Rectal smooth muscle tissue (tissue), 1 donor: Measurements from ENCODE around the gene NAALADL2.

ENCODE experiments used
- H3K27ac ChIP-seq: one replicate; pipeline ENCODE4 v1.7.0; 2013; ENCODE audit warnings: low read depth, low read length, inconsistent platforms
- H3K27me3 ChIP-seq: one replicate; pipeline ENCODE4 v1.7.0; 2013; ENCODE audit warnings: low read length; ENCODE audit not compliant: control insufficient read depth, insufficient read depth
- H3K36me3 ChIP-seq: one replicate; pipeline ENCODE4 v1.7.0; 2013; ENCODE audit warnings: low read length; ENCODE audit not compliant: control insufficient read depth, insufficient read depth
- H3K4me1 ChIP-seq: one replicate; pipeline ENCODE4 v1.7.0; 2013; ENCODE audit warnings: low read length; ENCODE audit not compliant: control insufficient read depth, insufficient read depth
- H3K4me3 ChIP-seq: one replicate; pipeline ENCODE4 v1.7.0; 2013; ENCODE audit warnings: low read length
- H3K9ac ChIP-seq: one replicate; pipeline ENCODE4 v1.7.0; 2013; ENCODE audit warnings: low read length

Gene NAALADL2

GRCh38 chr3:175397372-175397771 is 538.2 kb downstream of the NAALADL2 start:
- H3K27ac ChIP-seq, result no peak overlapping the region
- H3K36me3 ChIP-seq, result no peaks in the 10 kb centered on the region
- H3K27me3 ChIP-seq, result no peaks in the 10 kb centered on the region
- no peaks in the 10 kb centered on the region for H3K4me1 ChIP-seq
- no peak overlapping the region for H3K9ac ChIP-seq
- no peak overlapping the region for H3K4me3 ChIP-seq

DNA sequence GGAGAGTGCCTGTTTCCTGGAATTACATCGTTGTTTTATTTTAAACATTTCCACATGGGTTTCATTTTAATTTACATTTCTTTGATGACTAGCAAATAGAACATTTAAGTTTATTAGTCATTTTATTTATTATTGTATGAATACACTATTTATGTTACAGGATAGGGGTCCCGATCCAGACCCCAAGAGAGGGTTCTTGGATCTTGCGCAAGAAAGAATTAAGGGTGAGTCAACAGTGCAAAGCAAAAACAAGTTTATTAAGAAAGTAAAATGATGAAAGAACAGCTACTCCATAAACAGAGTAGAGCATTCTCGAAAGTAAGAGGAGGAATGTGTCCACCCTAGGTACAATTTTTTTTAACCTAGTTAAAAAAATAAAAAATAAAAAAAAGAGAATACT is 539.5 kb downstream of the NAALADL2 start:
- H3K36me3 ChIP-seq, result no peaks in the 10 kb centered on the region
- no peaks in the 10 kb centered on the region for H3K27me3 ChIP-seq
- no peak overlapping the region for H3K9ac ChIP-seq
- no peak overlapping the region for H3K27ac ChIP-seq
- H3K4me3 ChIP-seq, result no peak overlapping the region
- no peaks in the 10 kb centered on the region for H3K4me1 ChIP-seq

DNA sequence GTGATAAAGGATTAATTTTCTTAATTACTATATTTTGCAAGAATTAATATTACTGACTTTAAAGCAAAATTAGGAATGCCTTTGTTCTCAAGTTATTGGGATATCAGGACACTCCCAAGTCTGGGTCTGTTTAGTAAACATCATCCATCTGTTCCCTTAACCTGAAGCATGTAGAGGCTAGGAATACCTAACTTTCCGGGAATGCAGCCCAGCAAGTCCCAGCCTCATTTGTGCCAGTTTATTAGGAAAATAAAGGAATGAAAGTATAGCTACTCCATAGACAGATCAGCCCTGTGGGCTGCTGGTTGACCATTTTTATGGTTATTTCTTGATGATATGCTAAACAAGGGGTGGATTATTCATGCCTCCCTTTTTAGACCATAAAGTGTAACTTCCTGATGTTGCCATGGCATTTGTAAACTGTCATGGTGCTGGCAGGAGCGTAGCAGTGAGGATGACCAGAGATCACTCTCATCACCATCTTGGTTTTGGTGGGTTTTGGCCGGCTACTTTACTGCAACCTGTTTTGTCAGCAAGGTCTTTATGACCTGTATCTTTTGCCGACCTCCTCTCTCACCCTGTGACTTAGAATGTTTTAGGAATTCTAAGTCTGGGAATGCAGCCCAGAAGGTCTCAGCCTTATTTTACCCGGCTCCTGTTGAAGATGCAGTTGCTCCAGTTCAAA is 540.2 kb downstream of the NAALADL2 start:
- H3K4me3 ChIP-seq, result no peak overlapping the region
- no peak overlapping the region for H3K27ac ChIP-seq
- no peaks in the 10 kb centered on the region for H3K27me3 ChIP-seq
- no peaks in the 10 kb centered on the region for H3K36me3 ChIP-seq
- no peak overlapping the region for H3K9ac ChIP-seq
- no peaks in the 10 kb centered on the region for H3K4me1 ChIP-seq

DNA sequence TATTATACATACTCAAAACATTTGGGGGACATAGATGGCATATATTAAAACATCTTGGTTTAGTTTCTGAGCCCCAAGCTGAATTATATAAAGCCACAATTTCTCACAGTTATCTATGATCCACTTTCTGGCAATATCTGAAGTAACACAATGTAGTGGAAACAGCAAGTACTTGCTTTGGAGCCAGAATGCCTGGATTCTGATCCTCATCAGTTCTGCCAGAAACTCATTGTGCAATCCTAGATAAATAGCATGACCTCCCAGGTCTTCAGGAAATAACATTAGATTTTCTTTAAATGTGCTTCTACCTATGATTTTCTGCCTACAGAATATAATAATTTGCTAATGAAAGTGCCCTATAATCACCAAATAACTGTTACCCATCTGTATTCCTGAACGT is 544.9 kb downstream of the NAALADL2 start:
- Histone ChIP-seq H3K27me3 (no peaks in the 10 kb centered on the region), H3K9ac (no peak overlapping the region), H3K4me3 (no peak overlapping the region)

GRCh38 chr3:175404621-175405020 is 545.5 kb downstream of the NAALADL2 start:
- Histone ChIP-seq H3K9ac (no peak overlapping the region), H3K27me3 (no peaks in the 10 kb centered on the region), H3K4me1 (no peaks in the 10 kb centered on the region), H3K36me3 (no peaks in the 10 kb centered on the region), H3K4me3 (no peak overlapping the region), H3K27ac (no peak overlapping the region)

More for the DNA sequence above, 544.9 kb downstream of the NAALADL2 start:
- H3K4me1 ChIP-seq, result no peaks in the 10 kb centered on the region
- no peaks in the 10 kb centered on the region for H3K36me3 ChIP-seq
- no peak overlapping the region for H3K27ac ChIP-seq

- no peaks in the 10 kb centered on the region for H3K36me3 ChIP-seq
- no peak overlapping the region for H3K9ac ChIP-seq
- H3K4me3 ChIP-seq, result no peak overlapping the region
- no peaks in the 10 kb centered on the region for H3K4me1 ChIP-seq
- no peaks in the 10 kb centered on the region for H3K27me3 ChIP-seq
- no peak overlapping the region for H3K27ac ChIP-seq
Measured at GRCh38 chr3:175410251-175410650, 551.1 kb downstream of the NAALADL2 start.

GRCh38 chr3:175411405-175411804 is 552.3 kb downstream of the NAALADL2 start:
- Histone ChIP-seq H3K27me3 (no peaks in the 10 kb centered on the region), H3K27ac (no peak overlapping the region), H3K4me1 (no peaks in the 10 kb centered on the region), H3K36me3 (no peaks in the 10 kb centered on the region), H3K4me3 (no peak overlapping the region), H3K9ac (no peak overlapping the region)

- Histone ChIP-seq H3K4me1 (no peaks in the 10 kb centered on the region), H3K36me3 (no peaks in the 10 kb centered on the region), H3K9ac (no peak overlapping the region), H3K4me3 (no peak overlapping the region), H3K27ac (no peak overlapping the region), H3K27me3 (no peaks in the 10 kb centered on the region)
Measured at GRCh38 chr3:175411946-175412345, 552.8 kb downstream of the NAALADL2 start.

DNA sequence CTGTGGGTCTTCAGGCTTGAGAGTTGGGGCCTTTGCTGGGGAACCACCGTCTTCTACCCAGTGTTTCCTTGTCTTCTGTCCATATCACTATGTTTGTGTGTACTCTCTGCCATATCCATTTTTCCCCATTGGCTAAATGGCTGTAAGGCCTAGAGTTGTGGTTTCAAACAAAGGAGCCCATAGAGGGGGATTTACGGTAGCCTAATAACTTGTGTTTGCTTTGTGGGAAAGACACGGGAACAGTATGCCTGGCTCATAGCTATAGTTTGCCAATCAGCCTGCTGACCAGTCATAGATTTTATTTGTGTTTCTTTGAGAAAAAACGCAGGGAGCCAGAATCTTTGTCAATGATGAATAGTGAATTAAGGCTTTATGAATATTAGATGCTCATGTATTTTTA is 554.8 kb downstream of the NAALADL2 start:
- no peaks in the 10 kb centered on the region for H3K27me3 ChIP-seq
- H3K4me3 ChIP-seq, result no peak overlapping the region
- no peak overlapping the region for H3K9ac ChIP-seq
- no peaks in the 10 kb centered on the region for H3K36me3 ChIP-seq
- no peak overlapping the region for H3K27ac ChIP-seq
- no peaks in the 10 kb centered on the region for H3K4me1 ChIP-seq

- no peak overlapping the region for H3K27ac ChIP-seq
- no peaks in the 10 kb centered on the region for H3K4me1 ChIP-seq
- no peak overlapping the region for H3K4me3 ChIP-seq
- no peak overlapping the region for H3K9ac ChIP-seq
- no peaks in the 10 kb centered on the region for H3K27me3 ChIP-seq
- no peaks in the 10 kb centered on the region for H3K36me3 ChIP-seq
Measured at GRCh38 chr3:175416600-175416999, 557.5 kb downstream of the NAALADL2 start.

DNA sequence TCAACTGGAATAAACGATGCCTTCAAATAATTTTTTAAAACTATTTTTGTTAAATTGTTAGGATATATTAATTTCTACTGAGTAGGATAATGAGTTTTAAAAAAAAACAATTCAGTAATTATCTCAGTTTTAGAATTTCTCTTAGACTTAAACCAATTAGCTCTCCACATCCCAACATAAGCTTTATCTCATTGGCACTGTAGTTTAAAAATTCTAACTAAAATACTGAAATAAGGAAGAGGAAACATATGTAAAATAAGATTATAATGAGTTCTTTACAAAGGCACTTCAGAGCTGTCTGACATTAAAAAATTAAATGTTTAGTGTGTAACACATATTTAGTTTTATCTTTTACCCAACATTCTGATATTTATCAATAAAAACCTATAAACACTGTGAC is 558.3 kb downstream of the NAALADL2 start:
- Histone ChIP-seq H3K4me1 (no peaks in the 10 kb centered on the region), H3K9ac (no peak overlapping the region), H3K27me3 (no peaks in the 10 kb centered on the region), H3K27ac (no peak overlapping the region), H3K4me3 (no peak overlapping the region), H3K36me3 (no peaks in the 10 kb centered on the region)

DNA sequence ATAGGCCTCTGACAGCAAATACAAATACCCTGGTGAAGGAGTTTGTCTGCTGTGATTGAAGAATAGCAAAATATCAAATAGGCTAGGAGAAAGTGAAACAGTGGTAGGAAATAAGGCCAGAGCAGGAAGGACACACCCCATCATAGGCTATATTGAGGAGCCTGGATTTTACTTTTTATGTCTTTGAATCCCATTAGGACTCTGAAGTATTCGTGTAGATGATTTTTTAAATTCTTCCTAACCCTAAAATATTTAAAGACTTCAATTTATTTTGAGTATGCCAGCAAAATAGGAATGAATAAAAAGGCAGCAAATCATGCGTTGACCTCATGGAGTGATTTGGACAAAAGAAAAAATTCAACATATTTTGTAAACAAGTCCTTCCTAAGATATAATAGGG is 562.8 kb downstream of the NAALADL2 start:
- no peak overlapping the region for H3K9ac ChIP-seq
- no peaks in the 10 kb centered on the region for H3K36me3 ChIP-seq
- no peak overlapping the region for H3K4me3 ChIP-seq
- H3K27me3 ChIP-seq, result no peaks in the 10 kb centered on the region
- no peaks in the 10 kb centered on the region for H3K4me1 ChIP-seq
- no peak overlapping the region for H3K27ac ChIP-seq

- Histone ChIP-seq H3K27ac (no peak overlapping the region), H3K36me3 (no peaks in the 10 kb centered on the region), H3K27me3 (no peaks in the 10 kb centered on the region), H3K4me1 (no peaks in the 10 kb centered on the region), H3K4me3 (no peak overlapping the region), H3K9ac (no peak overlapping the region)
Measured at GRCh38 chr3:175422744-175423143, 563.6 kb downstream of the NAALADL2 start.
